ENCODE results near the gene COP1. TPM values are rescaled to one million over a fixed set of nuclear protein-coding genes. Genes with fewer than 3 reads are reported as not detected.

COP1 gene
- total and polyA plus RNA-seq, 4 experiments from 2014 or later, result 38.4 to 45.1 (median 44.1) TPM

GRCh38 chr1:176165573-176165972 lies 41.5 kb downstream of the COP1 start:
- intact Hi-C loops (cut with micrococcal nuclease), result no loop called here
- no peaks in the 10 kb centered on the region for H3K27me3 Mint-ChIP-seq
- H3K9me3 ChIP-seq (ENCODE audit: control insufficient read depth in 1 of 2, low read length in 2 of 2), result no peaks in the 10 kb centered on the region
- no peak for DNase-seq
- no peak overlapping the region for H3K27ac Mint-ChIP-seq
- no peak overlapping the region for H3K4me3 ChIP-seq (ENCODE audit: low read length in 2 of 2)
- peaks cover 0 to 1% (median 0%) of the 10 kb centered on the region in 8 donors for H3K9me3 Mint-ChIP-seq
- peaks cover 20 to 43% (median 38%) of the 10 kb centered on the region in 4 donors for H3K4me1 Mint-ChIP-seq
- H3K36me3 Mint-ChIP-seq, result peaks cover 52 to 55% of the 10 kb centered on the region in 2 donors
- H3K27ac ChIP-seq (ENCODE audit: low read depth, low read length), result no peak overlapping the region
- CTCF ChIA-PET (ENCODE audit: partially characterized antibody), result no interaction called here
- peaks cover 16% of the 10 kb centered on the region for H3K4me1 ChIP-seq (ENCODE audit: insufficient read depth, low read length)
- H3K36me3 ChIP-seq (ENCODE audit: insufficient read depth, low read length), result no peaks in the 10 kb centered on the region
- no peak overlapping the region for H3K4me3 Mint-ChIP-seq
- H3K27me3 ChIP-seq (ENCODE audit: insufficient read depth, low read length), result no peaks in the 10 kb centered on the region
- POLR2A ChIA-PET (ENCODE audit: partially characterized antibody), result no interaction called here

- Histone ChIP-seq H3K27ac (ENCODE audit: low read depth, low read length) (no peak overlapping the region), H3K4me3 (ENCODE audit: low read length in 2 of 2) (no peak overlapping the region), H3K9me3 (ENCODE audit: control insufficient read depth in 1 of 2, low read length in 2 of 2) (no peaks in the 10 kb centered on the region), H3K27me3 (ENCODE audit: insufficient read depth, low read length) (no peaks in the 10 kb centered on the region), H3K4me1 (ENCODE audit: insufficient read depth, low read length) (peaks cover 18% of the 10 kb centered on the region), H3K36me3 (ENCODE audit: insufficient read depth, low read length) (no peaks in the 10 kb centered on the region)
- Mint-ChIP-seq H3K4me3 (no peak overlapping the region), H3K27me3 (no peaks in the 10 kb centered on the region), H3K27ac (peak overlapping the region in 1 of 7 donors; percentile 37), H3K36me3 (peaks cover 53 to 58% of the 10 kb centered on the region in 2 donors), H3K4me1 (peaks cover 23 to 54% (median 41%) of the 10 kb centered on the region in 4 donors), H3K9me3 (peaks cover 0 to 4% (median under 1%) of the 10 kb centered on the region in 8 donors)
- POLR2A ChIA-PET (ENCODE audit: partially characterized antibody), result no interaction called here
- intact Hi-C loops (cut with micrococcal nuclease), result no loop called here
- DNase-seq, result no peak
- CTCF ChIA-PET (ENCODE audit: partially characterized antibody), result no interaction called here
Measured at GRCh38 chr1:176164014-176164678, 42.9 kb downstream of the COP1 start.

DNA sequence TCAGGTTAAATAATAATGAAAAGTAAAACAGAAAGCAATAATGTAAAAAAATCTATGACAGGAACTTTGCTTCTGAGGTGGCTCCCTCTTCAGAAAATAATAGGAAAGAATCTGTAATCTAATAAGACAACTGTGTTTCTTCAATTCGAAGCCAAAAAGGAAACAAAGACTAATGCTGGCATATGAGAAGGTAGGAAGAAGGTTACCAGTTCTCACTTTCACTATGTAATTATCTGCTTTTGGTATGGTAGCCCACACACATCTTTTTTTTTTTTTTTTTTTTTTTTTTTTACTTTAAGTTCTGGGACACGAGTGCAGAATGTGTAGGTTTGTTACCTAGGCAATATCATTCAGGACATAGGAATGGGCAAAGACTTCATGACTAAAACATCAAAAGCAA lies 47.1 kb downstream of the COP1 start:
- no peak for DNase-seq
- POLR2A ChIA-PET (ENCODE audit: partially characterized antibody), result no interaction called here
- Histone ChIP-seq H3K4me3 (ENCODE audit: low read length in 2 of 2) (no peak overlapping the region), H3K27me3 (ENCODE audit: insufficient read depth, low read length) (no peaks in the 10 kb centered on the region), H3K27ac (ENCODE audit: low read depth, low read length) (no peak overlapping the region), H3K36me3 (ENCODE audit: insufficient read depth, low read length) (peaks cover 9% of the 10 kb centered on the region), H3K9me3 (ENCODE audit: control insufficient read depth in 1 of 2, low read length in 2 of 2) (no peaks in the 10 kb centered on the region), H3K4me1 (ENCODE audit: insufficient read depth, low read length) (peaks cover 18% of the 10 kb centered on the region)
- Mint-ChIP-seq H3K4me1 (peaks cover 21 to 42% (median 40%) of the 10 kb centered on the region in 4 donors), H3K27me3 (no peaks in the 10 kb centered on the region), H3K27ac (peak overlapping the region; percentile 21 to 85 (median 55)), H3K9me3 (peaks cover 0 to 24% (median 15%) of the 10 kb centered on the region in 8 donors), H3K36me3 (peaks cover 65 to 84% of the 10 kb centered on the region in 2 donors), H3K4me3 (peak overlapping the region in 5 of 8 donors; percentile 3 to 37 (median 21))
- intact Hi-C loops (cut with micrococcal nuclease), result no loop called here
- CTCF ChIA-PET (ENCODE audit: partially characterized antibody), result no interaction called here

- H3K27me3 Mint-ChIP-seq, result no peaks in the 10 kb centered on the region
- no peak overlapping the region for H3K27ac Mint-ChIP-seq
- H3K9me3 Mint-ChIP-seq, result peaks cover 0 to 24% (median 15%) of the 10 kb centered on the region in 8 donors
- peak in 1 of 5 donors; percentile 3 for DNase-seq
- intact Hi-C loops (cut with micrococcal nuclease), result no loop called here
- H3K9me3 ChIP-seq (ENCODE audit: control insufficient read depth in 1 of 2, low read length in 2 of 2), result no peaks in the 10 kb centered on the region
- H3K36me3 Mint-ChIP-seq, result peaks cover 73 to 85% of the 10 kb centered on the region in 2 donors
- POLR2A ChIA-PET (ENCODE audit: partially characterized antibody), result no interaction called here
- no peak overlapping the region for H3K4me3 ChIP-seq (ENCODE audit: low read length in 2 of 2)
- H3K27me3 ChIP-seq (ENCODE audit: insufficient read depth, low read length), result no peaks in the 10 kb centered on the region
- peaks cover 18% of the 10 kb centered on the region for H3K4me1 ChIP-seq (ENCODE audit: insufficient read depth, low read length)
- CTCF ChIA-PET (ENCODE audit: partially characterized antibody), result no interaction called here
- H3K4me1 Mint-ChIP-seq, result peaks cover 23 to 50% (median 32%) of the 10 kb centered on the region in 4 donors
- H3K27ac ChIP-seq (ENCODE audit: low read depth, low read length), result no peak overlapping the region
- peaks cover 9% of the 10 kb centered on the region for H3K36me3 ChIP-seq (ENCODE audit: insufficient read depth, low read length)
- H3K4me3 Mint-ChIP-seq, result peak overlapping the region in 1 of 8 donors; percentile 33
Measured at GRCh38 chr1:176157995-176158394, 49.1 kb downstream of the COP1 start.

DNA sequence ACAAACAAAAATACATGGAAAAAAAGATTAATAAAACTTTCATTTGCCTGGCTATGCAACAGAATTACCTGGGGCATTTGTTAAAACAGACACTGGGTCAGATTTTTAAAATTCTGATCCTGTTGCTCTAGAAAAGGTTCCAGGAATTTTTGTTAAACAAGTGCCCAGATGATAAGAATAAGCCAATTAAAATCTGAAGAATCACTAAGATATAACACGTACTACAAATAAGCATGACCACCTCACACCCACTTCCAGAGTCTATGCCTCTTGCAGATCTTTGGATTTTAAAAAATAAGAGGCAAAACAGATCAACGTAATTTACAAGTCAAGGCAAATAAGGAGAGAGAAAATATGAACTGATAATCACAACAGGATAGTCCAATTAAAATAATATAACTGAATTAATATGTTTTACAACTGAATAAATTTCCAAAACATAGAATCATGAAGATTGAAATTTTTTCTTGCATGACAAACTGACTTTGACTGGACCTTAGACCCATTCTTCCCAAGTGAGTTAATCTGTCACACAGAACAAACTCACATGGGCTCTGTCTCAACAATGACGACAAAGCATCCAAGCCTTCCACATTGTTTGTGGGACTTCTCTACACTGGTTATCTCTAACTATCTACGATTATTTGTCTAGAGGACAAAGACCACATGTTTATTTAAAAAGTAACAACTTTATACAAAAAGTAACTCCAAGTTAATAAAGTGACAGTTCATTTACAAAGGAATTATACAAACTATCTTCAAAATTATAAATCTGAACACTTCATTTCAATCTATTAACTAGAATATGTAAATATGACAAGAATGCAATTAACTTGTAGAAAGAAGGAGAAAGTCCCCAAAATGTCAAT lies 56.9 kb downstream of the COP1 start:
- H3K9me3 ChIP-seq (ENCODE audit: control insufficient read depth in 1 of 2, low read length in 2 of 2), result no peaks in the 10 kb centered on the region
- no peak for DNase-seq
- H3K27me3 ChIP-seq (ENCODE audit: insufficient read depth, low read length), result no peaks in the 10 kb centered on the region
- intact Hi-C loops (cut with micrococcal nuclease), result no loop called here
- peaks cover 12 to 37% (median 18%) of the 10 kb centered on the region in 4 donors for H3K4me1 Mint-ChIP-seq
- no peaks in the 10 kb centered on the region for H3K4me1 ChIP-seq (ENCODE audit: insufficient read depth, low read length)
- H3K4me3 ChIP-seq (ENCODE audit: low read length in 2 of 2), result no peak overlapping the region
- H3K9me3 Mint-ChIP-seq, result peaks cover 0 to 2% (median 0%) of the 10 kb centered on the region in 8 donors
- peaks cover 63 to 75% of the 10 kb centered on the region in 2 donors for H3K36me3 Mint-ChIP-seq
- H3K27me3 Mint-ChIP-seq, result no peaks in the 10 kb centered on the region
- CTCF ChIA-PET (ENCODE audit: partially characterized antibody), result no interaction called here
- H3K27ac ChIP-seq (ENCODE audit: low read depth, low read length), result no peak overlapping the region
- no peak overlapping the region for H3K4me3 Mint-ChIP-seq
- peak overlapping the region in 2 of 7 donors; percentile 45 to 50 for H3K27ac Mint-ChIP-seq
- peaks cover 8% of the 10 kb centered on the region for H3K36me3 ChIP-seq (ENCODE audit: insufficient read depth, low read length)
- POLR2A ChIA-PET (ENCODE audit: partially characterized antibody), result no interaction called here

GRCh38 chr1:176144526-176144925 lies 62.6 kb downstream of the COP1 start:
- no peak overlapping the region for H3K27ac ChIP-seq (ENCODE audit: low read depth, low read length)
- intact Hi-C loops (cut with micrococcal nuclease), result no loop called here
- Mint-ChIP-seq H3K4me1 (peaks cover 19 to 38% (median 33%) of the 10 kb centered on the region in 4 donors), H3K36me3 (peaks cover 50 to 74% of the 10 kb centered on the region in 2 donors), H3K27ac (peak overlapping the region in 1 of 7 donors; percentile 15), H3K27me3 (no peaks in the 10 kb centered on the region), H3K9me3 (no peaks in the 10 kb centered on the region), H3K4me3 (no peak overlapping the region)
- no peaks in the 10 kb centered on the region for H3K4me1 ChIP-seq (ENCODE audit: insufficient read depth, low read length)
- H3K36me3 ChIP-seq (ENCODE audit: insufficient read depth, low read length), result peaks cover 4% of the 10 kb centered on the region
- no peaks in the 10 kb centered on the region for H3K27me3 ChIP-seq (ENCODE audit: insufficient read depth, low read length)
- ChIA-PET POLR2A (ENCODE audit: partially characterized antibody) (no interaction called here), CTCF (ENCODE audit: partially characterized antibody) (no interaction called here)
- no peak for DNase-seq
- H3K9me3 ChIP-seq (ENCODE audit: control insufficient read depth in 1 of 2, low read length in 2 of 2), result no peaks in the 10 kb centered on the region
- no peak overlapping the region for H3K4me3 ChIP-seq (ENCODE audit: low read length in 2 of 2)

GRCh38 chr1:176142973-176143372 lies 64.1 kb downstream of the COP1 start:
- POLR2A ChIA-PET (ENCODE audit: partially characterized antibody), result no interaction called here
- Mint-ChIP-seq H3K27me3 (no peaks in the 10 kb centered on the region), H3K4me3 (no peak overlapping the region), H3K4me1 (peaks cover 29 to 53% (median 45%) of the 10 kb centered on the region in 4 donors), H3K27ac (no peak overlapping the region), H3K9me3 (no peaks in the 10 kb centered on the region), H3K36me3 (peaks cover 50 to 71% of the 10 kb centered on the region in 2 donors)
- intact Hi-C loops (cut with micrococcal nuclease), result no loop called here
- no peak overlapping the region for H3K4me3 ChIP-seq (ENCODE audit: low read length in 2 of 2)
- no peak for DNase-seq
- H3K4me1 ChIP-seq (ENCODE audit: insufficient read depth, low read length), result peaks cover 8% of the 10 kb centered on the region
- H3K27me3 ChIP-seq (ENCODE audit: insufficient read depth, low read length), result no peaks in the 10 kb centered on the region
- H3K36me3 ChIP-seq (ENCODE audit: insufficient read depth, low read length), result peaks cover 4% of the 10 kb centered on the region
- H3K27ac ChIP-seq (ENCODE audit: low read depth, low read length), result no peak overlapping the region
- CTCF ChIA-PET (ENCODE audit: partially characterized antibody), result no interaction called here
- H3K9me3 ChIP-seq (ENCODE audit: control insufficient read depth in 1 of 2, low read length in 2 of 2), result no peaks in the 10 kb centered on the region
